GM13976 (cell line): ENCODE results near the gene C3orf22.
A peak's percentile ranks its signal among the peaks of the same experiment; 100 is the strongest.

Source experiments
- DNase-seq: peaks from one replicate; pipeline ENCODE4 v3.0.0; 2012; ENCODE audit warnings: low spot score
- in situ Hi-C: fragments of 300-500 bp; cut with MboI; formaldehyde crosslinking; loops from one replicate; pipeline ENCODE4 v1.12.0; 2022; ENCODE audit warnings: low sequenced_read_pairs, mixed read lengths, inconsistent platforms; ENCODE audit not compliant: unreplicated experiment
- TF ChIP-seq, protein P1 (sequence below): IDR thresholded peaks from 2 replicates; pipeline ENCODE4 v1.5.1; 2012; ENCODE audit warnings: borderline replicate concordance, mild to moderate bottlenecking; ENCODE audit not compliant: insufficient read depth; ENCODE audit errors: extremely low read depth, missing control alignments, control extremely low read depth

The C3orf22 gene

DNA sequence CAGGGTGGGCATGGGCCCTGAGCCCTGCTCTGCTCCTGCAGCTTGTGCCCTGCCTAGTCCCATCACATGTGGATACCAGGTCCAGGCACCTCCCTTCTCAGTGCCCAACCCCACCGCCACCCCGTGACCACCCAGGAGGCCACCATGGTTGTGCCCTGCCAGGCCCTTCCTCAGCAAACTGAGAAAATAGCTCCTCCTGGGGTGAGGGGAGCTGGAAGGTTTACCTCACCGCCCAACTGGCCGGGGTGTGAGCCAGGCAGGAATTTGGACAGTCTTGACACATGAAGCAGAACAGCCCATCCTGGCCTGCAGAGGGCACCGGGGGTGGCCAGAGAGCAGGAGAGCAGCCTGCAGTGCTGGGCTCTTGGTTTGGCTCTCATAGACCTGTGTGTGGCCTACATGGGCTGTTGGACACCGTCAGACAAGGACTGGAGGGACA is 11.4 kb upstream of the C3orf22 start:
- DNase-seq = peak; percentile 20
- in situ Hi-C loops = no loop called here
- TF ChIP-seq, protein P1, sequence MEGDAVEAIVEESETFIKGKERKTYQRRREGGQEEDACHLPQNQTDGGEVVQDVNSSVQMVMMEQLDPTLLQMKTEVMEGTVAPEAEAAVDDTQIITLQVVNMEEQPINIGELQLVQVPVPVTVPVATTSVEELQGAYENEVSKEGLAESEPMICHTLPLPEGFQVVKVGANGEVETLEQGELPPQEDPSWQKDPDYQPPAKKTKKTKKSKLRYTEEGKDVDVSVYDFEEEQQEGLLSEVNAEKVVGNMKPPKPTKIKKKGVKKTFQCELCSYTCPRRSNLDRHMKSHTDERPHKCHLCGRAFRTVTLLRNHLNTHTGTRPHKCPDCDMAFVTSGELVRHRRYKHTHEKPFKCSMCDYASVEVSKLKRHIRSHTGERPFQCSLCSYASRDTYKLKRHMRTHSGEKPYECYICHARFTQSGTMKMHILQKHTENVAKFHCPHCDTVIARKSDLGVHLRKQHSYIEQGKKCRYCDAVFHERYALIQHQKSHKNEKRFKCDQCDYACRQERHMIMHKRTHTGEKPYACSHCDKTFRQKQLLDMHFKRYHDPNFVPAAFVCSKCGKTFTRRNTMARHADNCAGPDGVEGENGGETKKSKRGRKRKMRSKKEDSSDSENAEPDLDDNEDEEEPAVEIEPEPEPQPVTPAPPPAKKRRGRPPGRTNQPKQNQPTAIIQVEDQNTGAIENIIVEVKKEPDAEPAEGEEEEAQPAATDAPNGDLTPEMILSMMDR = no peak

DNA sequence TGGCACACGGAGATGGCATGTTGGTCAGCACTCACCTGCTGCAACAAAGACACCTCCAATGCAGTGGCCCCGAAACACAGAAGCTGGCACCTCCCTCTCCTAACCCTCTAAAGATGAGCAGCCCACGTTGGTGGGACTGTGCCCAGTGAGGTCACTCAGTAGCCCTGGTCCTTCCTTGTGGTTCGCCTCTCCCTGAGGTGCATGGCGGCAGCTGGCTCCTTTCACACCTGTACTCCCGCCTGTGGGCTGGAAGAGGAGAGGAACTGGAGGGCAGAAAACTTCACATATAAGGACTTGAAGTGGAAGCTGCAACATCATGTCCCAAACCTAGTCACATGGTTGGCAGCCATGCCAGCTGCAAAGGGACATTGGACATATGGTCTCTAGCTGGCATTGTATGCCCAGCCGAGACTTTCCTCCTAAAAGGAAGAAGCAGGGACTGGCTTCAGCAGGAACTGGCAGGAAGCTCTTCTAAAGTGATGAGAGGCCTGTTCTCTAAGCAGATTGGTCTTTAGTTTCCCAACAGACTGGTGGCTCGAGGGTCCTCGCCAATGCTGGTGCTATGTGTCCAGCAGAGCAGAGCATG is 10.8 kb upstream of the C3orf22 start:
- in situ Hi-C loops = no loop called here
- DNase-seq = no peak
- TF ChIP-seq, protein P1 = no peak

GRCh38 chr3:126568776-126569342 is 10.1 kb upstream of the C3orf22 start:
- in situ Hi-C loops = no loop called here
- TF ChIP-seq, protein P1 = no peak
- DNase-seq = no peak

GRCh38 chr3:126567696-126568438 is 9.1 kb upstream of the C3orf22 start:
- TF ChIP-seq, protein P1 = no peak
- DNase-seq = peak; percentile 13
- in situ Hi-C loops = no loop called here

- in situ Hi-C loops = no loop called here
- TF ChIP-seq, protein P1 = no peak
- DNase-seq = no peak
Measured at GRCh38 chr3:126562737-126563276, 4.1 kb upstream of the C3orf22 start.

GRCh38 chr3:126557761-126558160 is 971 bp downstream of the C3orf22 start:
- in situ Hi-C loops = no loop called here
- TF ChIP-seq, protein P1 = no peak
- no peak for DNase-seq
